Mesenchymal stem cell (in vitro differentiated cells and primary cell): ENCODE data around the gene C9orf43.
"Not testable (repeated sequence)": the region's sequence is repeated elsewhere in the genome, so short reads cannot be mapped to it uniquely, and the experiment has no call there.

Experiments used
- DNase-seq: peaks from one replicate; pipeline ENCODE4 v3.0.0-alpha.2; 2013
- H2AFZ ChIP-seq: one replicate; pipeline ENCODE4 v1.6.1; 2013; ENCODE audit warnings: low read depth, mild to moderate bottlenecking, control low read depth, inconsistent platforms, low read length, moderate library complexity
- H2AK5ac ChIP-seq: 2 replicates; pipeline ENCODE4 v1.6.1; 2013; ENCODE audit warnings: low read length, moderate library complexity, mild to moderate bottlenecking, inconsistent platforms; ENCODE audit not compliant: severe bottlenecking
- H2BK120ac ChIP-seq: one replicate; pipeline ENCODE4 v1.6.1; 2013; ENCODE audit warnings: low read depth, mild to moderate bottlenecking, inconsistent platforms, low read length, moderate library complexity
- H2BK12ac ChIP-seq, 2 experiments: one replicate each; pipeline ENCODE4 v1.6.1; 2013; ENCODE audit warnings: inconsistent platforms in 2 of 2, low read length in 2 of 2, mild to moderate bottlenecking in 2 of 2, moderate library complexity in 2 of 2, control low read depth in 1 of 2
- H2BK15ac ChIP-seq: one replicate; pipeline ENCODE4 v1.6.1; 2013; ENCODE audit warnings: mild to moderate bottlenecking, low read depth, inconsistent platforms; ENCODE audit not compliant: poor library complexity, severe bottlenecking
- H2BK5ac ChIP-seq: 2 replicates; pipeline ENCODE4 v1.6.1; 2013; ENCODE audit warnings: low read depth, mild to moderate bottlenecking, low read length, control low read depth, inconsistent platforms; ENCODE audit not compliant: poor library complexity, severe bottlenecking
- H3K14ac ChIP-seq, 2 experiments: one replicate each; pipeline ENCODE4 v1.6.1; 2013; ENCODE audit warnings: inconsistent platforms in 2 of 2, low read length in 2 of 2, control low read depth in 1 of 2, mild to moderate bottlenecking in 1 of 2, moderate library complexity in 1 of 2
- H3K18ac ChIP-seq, 2 experiments: one replicate each; pipeline ENCODE4 v1.6.1; 2013; ENCODE audit warnings: inconsistent platforms in 2 of 2, low read length in 2 of 2, control low read depth in 1 of 2, low read depth in 1 of 2, mild to moderate bottlenecking in 1 of 2
- H3K23ac ChIP-seq, 2 experiments: one replicate each; pipeline ENCODE4 v1.6.1; 2013; ENCODE audit warnings: inconsistent platforms in 2 of 2, low read length in 2 of 2, mild to moderate bottlenecking in 2 of 2, moderate library complexity in 2 of 2, control low read depth in 1 of 2
- H3K27ac ChIP-seq: 2 replicates; pipeline ENCODE4 v1.5.1; 2013; ENCODE audit warnings: mild to moderate bottlenecking, moderate library complexity, low read length, control low read depth, inconsistent platforms; ENCODE audit not compliant: poor library complexity, severe bottlenecking
- H3K27me3 ChIP-seq, 2 experiments: 2 replicates each; pipeline versions ENCODE4 v1.6.1 to v1.7.0; 2013; ENCODE audit warnings: low read length in 2 of 2, mild to moderate bottlenecking in 2 of 2, moderate library complexity in 2 of 2, control low read depth in 1 of 2, inconsistent platforms in 1 of 2; ENCODE audit not compliant: control insufficient read depth in 1 of 2, insufficient read depth in 1 of 2
- H3K36me3 ChIP-seq, 2 experiments: 2 replicates each; pipeline versions ENCODE4 v1.6.1 to v1.7.0; 2013; ENCODE audit warnings: low read length in 2 of 2, control low read depth in 1 of 2, inconsistent platforms in 1 of 2, low read depth in 1 of 2, mild to moderate bottlenecking in 1 of 2; ENCODE audit not compliant: insufficient read depth in 2 of 2, control insufficient read depth in 1 of 2
- H3K4ac ChIP-seq, 2 experiments: one replicate each; pipeline ENCODE4 v1.6.1; 2013; ENCODE audit warnings: inconsistent platforms in 2 of 2, low read length in 2 of 2, mild to moderate bottlenecking in 2 of 2, moderate library complexity in 2 of 2, control low read depth in 1 of 2, low read depth in 1 of 2
- H3K4me1 ChIP-seq: 2 replicates; pipeline ENCODE4 v1.6.1; 2013; ENCODE audit warnings: low read depth, low read length, control low read depth; ENCODE audit not compliant: control insufficient read depth, insufficient read depth
- H3K4me2 ChIP-seq: 2 replicates; pipeline ENCODE4 v1.6.1; 2013; ENCODE audit warnings: low read length, mild to moderate bottlenecking, inconsistent platforms; ENCODE audit not compliant: poor library complexity, severe bottlenecking
- H3K4me3 ChIP-seq, 2 experiments: 2 replicates each; pipeline versions ENCODE4 v1.5.1 to v1.7.0; 2013; ENCODE audit warnings: low read length in 2 of 2, mild to moderate bottlenecking in 2 of 2, control low read depth in 1 of 2, low read depth in 1 of 2; ENCODE audit not compliant: insufficient read depth in 1 of 2
- H3K79me1 ChIP-seq: replicated peaks from 2 replicates; pipeline ENCODE4 v1.6.1; 2013; ENCODE audit warnings: mild to moderate bottlenecking, control low read depth, low read length, inconsistent platforms; ENCODE audit not compliant: poor library complexity, severe bottlenecking
- H3K9ac ChIP-seq: 2 replicates; pipeline ENCODE4 v1.7.0; 2013; ENCODE audit warnings: mild to moderate bottlenecking, low read length, moderate library complexity
- H3K9me3 ChIP-seq: 2 replicates; pipeline ENCODE4 v1.7.0; 2013; ENCODE audit warnings: mild to moderate bottlenecking, low read length; ENCODE audit not compliant: control insufficient read depth
- H4K8ac ChIP-seq: one replicate; pipeline ENCODE4 v1.6.1; 2013; ENCODE audit warnings: inconsistent platforms, mild to moderate bottlenecking, low read length, moderate library complexity
- H4K91ac ChIP-seq: one replicate; pipeline ENCODE4 v1.6.1; 2013; ENCODE audit warnings: mild to moderate bottlenecking, low read length, inconsistent platforms
- WGBS: methylation state at CpG from one replicate; pipeline ENCODE4 v1.1.7; 2013; ENCODE audit warnings: mixed read lengths; 5-methylcytosine and 5-hydroxymethylcytosine counted together

The C9orf43 gene

GRCh38 chr9:113401027-113401792 is 9.3 kb upstream of the C9orf43 start, which contains the start of gene ALAD:
Gene ALAD (minus strand): TSS chr9:113401284. CDS start chr9:113393559, 7,725 bp downstream.
- Histone ChIP-seq H3K18ac (peak within 1 kb of the TSS; percentile 81 to 92), H3K23ac (peak within 1 kb of the TSS in 1 of 2 experiments; percentile 72), H3K4me3 (peak within 1 kb of the TSS; percentile 91 to 96), H2BK12ac (peak within 1 kb of the TSS in 1 of 2 experiments; percentile 56), H3K36me3 (peaks cover 4 to 6% of the 10 kb centered on the region in 2 experiments), H2AK5ac (peak within 1 kb of the TSS; percentile 91), H2BK5ac (no peak within 1 kb of the TSS), H3K9ac (peak within 1 kb of the TSS; percentile 85), H4K8ac (peak within 1 kb of the TSS; percentile 75), H2BK120ac (no peak within 1 kb of the TSS), H3K9me3 (no peaks in the 10 kb centered on the region), H3K4me2 (peak within 1 kb of the TSS; percentile 77), H4K91ac (peak within 1 kb of the TSS; percentile 34), H3K79me1 (peaks cover 26% of the 10 kb centered on the region), H3K4ac (peak within 1 kb of the TSS in 1 of 2 experiments; percentile 63), H3K27me3 (no peaks in the 10 kb centered on the region), H3K4me1 (peaks cover 26% of the 10 kb centered on the region), H2BK15ac (no peak within 1 kb of the TSS), H3K27ac (peak within 1 kb of the TSS; percentile 15), H3K14ac (peak within 1 kb of the TSS in 1 of 2 experiments; percentile 99), H2AFZ (peak within 1 kb of the TSS; percentile 100)
- WGBS = 2% methylated on average over 39 of the region's 50 CpGs
- peak; percentile 98 for DNase-seq

- peaks cover 23% of the 10 kb centered on the region for H3K79me1 ChIP-seq
- no peaks in the 10 kb centered on the region for H3K27me3 ChIP-seq
- no peak overlapping the region for H2AFZ ChIP-seq
- no peak overlapping the region for H2BK120ac ChIP-seq
- H3K9ac ChIP-seq = no peak overlapping the region
- H3K9me3 ChIP-seq = no peaks in the 10 kb centered on the region
- H3K36me3 ChIP-seq = peaks cover 7 to 17% of the 10 kb centered on the region in 2 experiments
- H3K14ac ChIP-seq = no peak overlapping the region
- DNase-seq = no peak
- H3K18ac ChIP-seq = no peak overlapping the region
- H2AK5ac ChIP-seq = no peak overlapping the region
- no peak overlapping the region for H2BK5ac ChIP-seq
- no peak overlapping the region for H3K4me3 ChIP-seq
- no peak overlapping the region for H4K8ac ChIP-seq
- H3K4me1 ChIP-seq = peaks cover 14% of the 10 kb centered on the region
- no peak overlapping the region for H4K91ac ChIP-seq
- no peak overlapping the region for H3K27ac ChIP-seq
- H2BK15ac ChIP-seq = no peak overlapping the region
- H2BK12ac ChIP-seq = no peak overlapping the region
- H3K4me2 ChIP-seq = no peak overlapping the region
- no peak overlapping the region for H3K4ac ChIP-seq
- WGBS = 97% methylated on average over 2 of the region's 2 CpGs
- no peak overlapping the region for H3K23ac ChIP-seq
Observed at GRCh38 chr9:113403646-113404045, 6.9 kb upstream of the C9orf43 start.

- not testable (repeated sequence) for H3K9me3 ChIP-seq, H2BK12ac ChIP-seq, H4K91ac ChIP-seq, H4K8ac ChIP-seq, H3K4me2 ChIP-seq, DNase-seq, H2AFZ ChIP-seq, H2AK5ac ChIP-seq, H3K4me1 ChIP-seq, H2BK5ac ChIP-seq, H3K4ac ChIP-seq, H3K27me3 ChIP-seq, H2BK15ac ChIP-seq, H3K18ac ChIP-seq, H3K9ac ChIP-seq, H3K4me3 ChIP-seq, H3K23ac ChIP-seq, H3K27ac ChIP-seq, H3K14ac ChIP-seq, H2BK120ac ChIP-seq
- peaks cover 11 to 20% of the 10 kb centered on the region in 2 experiments for H3K36me3 ChIP-seq
- H3K79me1 ChIP-seq = peaks cover 12% of the 10 kb centered on the region
- WGBS = 87% methylated on average over 9 of the region's 9 CpGs
Observed at GRCh38 chr9:113406353-113406752, 4.2 kb upstream of the C9orf43 start.

- peak overlapping the region; percentile 46 for H3K9ac ChIP-seq
- 46% methylated on average over 6 of the region's 7 CpGs for WGBS
- not testable (repeated sequence) for H3K9me3 ChIP-seq
Observed at GRCh38 chr9:113406873-113407511, 3.6 kb upstream of the C9orf43 start.

More at GRCh38 chr9:113406873-113407511, 3.6 kb upstream of the C9orf43 start:
- H2BK12ac ChIP-seq, H4K8ac ChIP-seq, H3K14ac ChIP-seq, H2AK5ac ChIP-seq, H3K27me3 ChIP-seq, H3K23ac ChIP-seq, H3K4ac ChIP-seq, H3K4me3 ChIP-seq, H2BK120ac ChIP-seq, H3K4me2 ChIP-seq, H3K4me1 ChIP-seq, H3K18ac ChIP-seq, H2BK15ac ChIP-seq, H4K91ac ChIP-seq, H2AFZ ChIP-seq, H2BK5ac ChIP-seq, H3K27ac ChIP-seq: not testable (repeated sequence)
- peaks cover 12% of the 10 kb centered on the region for H3K79me1 ChIP-seq
- H3K36me3 ChIP-seq = peaks cover 11 to 20% of the 10 kb centered on the region in 2 experiments
- peak; percentile 80 for DNase-seq
